Endothelial cell (in vitro differentiated cells): Measurements from ENCODE around the gene UNCX. TPM values are rescaled to one million over a fixed set of nuclear protein-coding genes. Genes with fewer than 3 reads are reported as not detected.

ENCODE experiments used
- DNase-seq: peaks from one replicate; pipeline ENCODE4 v3.0.0; 2021; ENCODE audit warnings: low spot score
- H3K27ac Mint-ChIP-seq: one replicate; pipeline ENCODE4 v1.8.0; 2021; ENCODE audit warnings: mixed read lengths, inconsistent platforms; ENCODE audit not compliant: unreplicated experiment
- H3K27me3 Mint-ChIP-seq: one replicate; pipeline ENCODE4 v1.8.0; 2021; ENCODE audit warnings: mild to moderate bottlenecking, moderate library complexity, mixed read lengths, inconsistent platforms; ENCODE audit not compliant: unreplicated experiment
- H3K36me3 Mint-ChIP-seq: one replicate; pipeline ENCODE4 v1.8.0; 2021; ENCODE audit warnings: mild to moderate bottlenecking, low read depth, mixed read lengths, inconsistent platforms; ENCODE audit not compliant: unreplicated experiment
- H3K4me1 Mint-ChIP-seq: one replicate; pipeline ENCODE4 v1.8.0; 2021; ENCODE audit warnings: mild to moderate bottlenecking, mixed read lengths, inconsistent platforms; ENCODE audit not compliant: unreplicated experiment
- H3K4me3 Mint-ChIP-seq: one replicate; pipeline ENCODE4 v1.8.0; 2021; ENCODE audit warnings: mild to moderate bottlenecking, mixed read lengths, inconsistent platforms; ENCODE audit not compliant: unreplicated experiment
- H3K9me3 Mint-ChIP-seq: one replicate; pipeline ENCODE4 v1.8.0; 2021; ENCODE audit warnings: mixed read lengths, inconsistent platforms; ENCODE audit not compliant: unreplicated experiment
- total RNA-seq: library from RNA; stranded (reverse); fragmentation: NEBNext Ultra II Directional; extraction: Animal tissue kit (Norgen Biotek cat#: 25700); gene quantifications from one replicate; pipeline ENCODE4 v1.2.1, GENCODE V29; 2021; ENCODE audit not compliant: unreplicated experiment
- TF ChIP-seq, protein P1 (sequence below): fragments of 200-600 bp; sonication (generic); IDR thresholded peaks from one replicate; pipeline ENCODE4 v1.5.0; 2021; ENCODE audit warnings: antibody characterized with exemption; ENCODE audit not compliant: unreplicated experiment

UNCX gene
- total RNA-seq, 1 donor from 2014 or later, result not detected

- Mint-ChIP-seq H3K4me1 (peaks cover 3% of the 10 kb centered on the region), H3K27ac (no peak overlapping the region), H3K9me3 (no peaks in the 10 kb centered on the region), H3K36me3 (peaks cover 5% of the 10 kb centered on the region), H3K27me3 (peaks cover 31% of the 10 kb centered on the region), H3K4me3 (no peak overlapping the region)
- TF ChIP-seq, protein P1, sequence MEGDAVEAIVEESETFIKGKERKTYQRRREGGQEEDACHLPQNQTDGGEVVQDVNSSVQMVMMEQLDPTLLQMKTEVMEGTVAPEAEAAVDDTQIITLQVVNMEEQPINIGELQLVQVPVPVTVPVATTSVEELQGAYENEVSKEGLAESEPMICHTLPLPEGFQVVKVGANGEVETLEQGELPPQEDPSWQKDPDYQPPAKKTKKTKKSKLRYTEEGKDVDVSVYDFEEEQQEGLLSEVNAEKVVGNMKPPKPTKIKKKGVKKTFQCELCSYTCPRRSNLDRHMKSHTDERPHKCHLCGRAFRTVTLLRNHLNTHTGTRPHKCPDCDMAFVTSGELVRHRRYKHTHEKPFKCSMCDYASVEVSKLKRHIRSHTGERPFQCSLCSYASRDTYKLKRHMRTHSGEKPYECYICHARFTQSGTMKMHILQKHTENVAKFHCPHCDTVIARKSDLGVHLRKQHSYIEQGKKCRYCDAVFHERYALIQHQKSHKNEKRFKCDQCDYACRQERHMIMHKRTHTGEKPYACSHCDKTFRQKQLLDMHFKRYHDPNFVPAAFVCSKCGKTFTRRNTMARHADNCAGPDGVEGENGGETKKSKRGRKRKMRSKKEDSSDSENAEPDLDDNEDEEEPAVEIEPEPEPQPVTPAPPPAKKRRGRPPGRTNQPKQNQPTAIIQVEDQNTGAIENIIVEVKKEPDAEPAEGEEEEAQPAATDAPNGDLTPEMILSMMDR, result no peak
- DNase-seq, result no peak
Measured at GRCh38 chr7:1243964-1244416, 11.3 kb downstream of the UNCX start.

GRCh38 chr7:1244700-1245523 is 12.2 kb downstream of the UNCX start:
- H3K9me3 Mint-ChIP-seq, result no peaks in the 10 kb centered on the region
- H3K4me1 Mint-ChIP-seq, result peaks cover 3% of the 10 kb centered on the region
- H3K36me3 Mint-ChIP-seq, result peaks cover 5% of the 10 kb centered on the region
- H3K4me3 Mint-ChIP-seq, result no peak overlapping the region
- TF ChIP-seq, protein P1, result no peak
- H3K27me3 Mint-ChIP-seq, result peaks cover 27% of the 10 kb centered on the region
- DNase-seq, result no peak
- H3K27ac Mint-ChIP-seq, result no peak overlapping the region

DNA sequence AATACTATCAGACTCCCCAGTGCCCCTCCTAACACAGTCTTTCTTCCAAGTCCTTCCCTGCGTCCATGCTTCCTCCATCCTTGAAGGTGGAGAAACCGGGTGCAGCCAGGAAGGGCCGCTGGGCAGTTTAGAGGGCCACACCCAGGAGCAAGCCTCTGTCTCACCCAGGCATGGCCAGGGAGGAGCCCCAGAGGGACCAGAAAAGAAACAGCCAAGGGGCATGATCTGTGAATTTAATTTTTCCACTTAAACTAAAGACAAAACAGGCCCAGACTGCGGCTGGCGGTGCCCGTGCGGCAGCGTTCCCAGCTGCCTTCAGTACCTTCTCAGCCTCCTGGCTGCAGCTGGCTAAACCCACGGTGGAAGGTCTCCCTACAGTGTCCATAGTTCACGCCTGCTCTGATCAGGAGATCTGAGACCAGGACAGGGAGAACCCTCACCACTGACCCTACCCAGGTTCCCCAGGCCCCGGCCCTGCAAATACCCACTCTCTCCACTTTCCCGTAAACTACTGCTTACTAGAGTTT is 12.9 kb downstream of the UNCX start:
- Mint-ChIP-seq H3K9me3 (no peaks in the 10 kb centered on the region), H3K27me3 (peaks cover 24% of the 10 kb centered on the region), H3K27ac (no peak overlapping the region), H3K36me3 (peaks cover 5% of the 10 kb centered on the region), H3K4me3 (no peak overlapping the region), H3K4me1 (peaks cover 2% of the 10 kb centered on the region)
- DNase-seq, result no peak
- TF ChIP-seq, protein P1, result no peak

- no peak overlapping the region for H3K4me3 Mint-ChIP-seq
- H3K4me1 Mint-ChIP-seq, result no peaks in the 10 kb centered on the region
- TF ChIP-seq, protein P1, result no peak
- no peak overlapping the region for H3K27ac Mint-ChIP-seq
- DNase-seq, result no peak
- H3K27me3 Mint-ChIP-seq, result peaks cover 22% of the 10 kb centered on the region
- no peaks in the 10 kb centered on the region for H3K9me3 Mint-ChIP-seq
- peaks cover 5% of the 10 kb centered on the region for H3K36me3 Mint-ChIP-seq
Measured at GRCh38 chr7:1246160-1246870, 13.6 kb downstream of the UNCX start.
